Subcutaneous adipose tissue (tissue), 4 donors: ENCODE results near the gene PPP1R1B. TPM values are rescaled to one million over a fixed set of nuclear protein-coding genes. Genes with fewer than 3 reads are reported as not detected.

Source experiments
- total RNA-seq, 4 donors: library from RNA; depleted of rRNA; stranded (reverse); fragments of >200 nt; gene quantifications; one replicate each; pipeline ENCODE4 v1.1.0, GENCODE V29; 2016
- TF ChIP-seq, protein P1 (sequence below): fragments of 450-650 bp; IDR thresholded peaks from one replicate; pipeline ENCODE4 v1.5.1; 2016; ENCODE audit warnings: low read depth, mild to moderate bottlenecking, control low read depth, antibody characterized with exemption, moderate library complexity

Gene PPP1R1B
- total RNA-seq, 4 donors from 2014 or later, result 16.3 to 100 (median 41.4) TPM

DNA sequence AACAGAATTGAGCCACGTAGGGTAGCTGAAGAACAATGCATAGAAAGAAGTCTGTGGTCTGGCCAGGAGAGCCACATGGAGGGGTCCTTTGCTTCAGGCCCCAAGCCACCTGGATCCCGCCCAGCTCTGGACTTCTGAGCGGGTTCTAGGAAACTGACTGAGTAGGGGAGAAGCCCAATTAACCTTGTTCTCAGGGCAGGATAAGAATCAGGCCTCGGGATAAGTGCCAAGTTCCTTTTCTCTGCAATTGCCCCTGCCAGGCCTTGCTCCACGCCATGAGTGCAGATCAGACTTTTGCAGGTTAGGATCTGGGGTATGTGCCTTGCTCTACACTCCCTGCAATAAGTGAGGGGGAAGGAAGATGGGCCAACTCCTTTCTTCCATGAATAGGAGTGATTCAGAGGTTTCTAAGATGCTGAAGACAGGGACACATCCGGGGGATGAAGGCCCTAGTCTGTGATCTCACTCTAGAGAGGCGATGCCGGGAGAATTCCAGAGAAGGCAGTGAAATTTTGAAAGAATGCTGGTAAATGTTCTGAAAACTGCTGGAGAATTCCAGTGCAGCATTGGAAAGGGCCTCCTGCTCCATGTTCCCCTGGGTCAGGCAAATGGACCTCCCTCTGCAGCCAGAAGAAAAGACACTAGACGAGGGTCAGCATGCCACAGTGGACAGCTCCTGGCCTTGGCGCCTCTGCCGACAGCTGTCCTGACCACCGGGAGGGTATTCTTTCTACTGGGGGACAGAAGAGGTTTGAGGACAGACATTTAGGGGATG is 24.8 kb upstream of the PPP1R1B start:
- TF ChIP-seq, protein P1, sequence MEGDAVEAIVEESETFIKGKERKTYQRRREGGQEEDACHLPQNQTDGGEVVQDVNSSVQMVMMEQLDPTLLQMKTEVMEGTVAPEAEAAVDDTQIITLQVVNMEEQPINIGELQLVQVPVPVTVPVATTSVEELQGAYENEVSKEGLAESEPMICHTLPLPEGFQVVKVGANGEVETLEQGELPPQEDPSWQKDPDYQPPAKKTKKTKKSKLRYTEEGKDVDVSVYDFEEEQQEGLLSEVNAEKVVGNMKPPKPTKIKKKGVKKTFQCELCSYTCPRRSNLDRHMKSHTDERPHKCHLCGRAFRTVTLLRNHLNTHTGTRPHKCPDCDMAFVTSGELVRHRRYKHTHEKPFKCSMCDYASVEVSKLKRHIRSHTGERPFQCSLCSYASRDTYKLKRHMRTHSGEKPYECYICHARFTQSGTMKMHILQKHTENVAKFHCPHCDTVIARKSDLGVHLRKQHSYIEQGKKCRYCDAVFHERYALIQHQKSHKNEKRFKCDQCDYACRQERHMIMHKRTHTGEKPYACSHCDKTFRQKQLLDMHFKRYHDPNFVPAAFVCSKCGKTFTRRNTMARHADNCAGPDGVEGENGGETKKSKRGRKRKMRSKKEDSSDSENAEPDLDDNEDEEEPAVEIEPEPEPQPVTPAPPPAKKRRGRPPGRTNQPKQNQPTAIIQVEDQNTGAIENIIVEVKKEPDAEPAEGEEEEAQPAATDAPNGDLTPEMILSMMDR, result no peak

DNA sequence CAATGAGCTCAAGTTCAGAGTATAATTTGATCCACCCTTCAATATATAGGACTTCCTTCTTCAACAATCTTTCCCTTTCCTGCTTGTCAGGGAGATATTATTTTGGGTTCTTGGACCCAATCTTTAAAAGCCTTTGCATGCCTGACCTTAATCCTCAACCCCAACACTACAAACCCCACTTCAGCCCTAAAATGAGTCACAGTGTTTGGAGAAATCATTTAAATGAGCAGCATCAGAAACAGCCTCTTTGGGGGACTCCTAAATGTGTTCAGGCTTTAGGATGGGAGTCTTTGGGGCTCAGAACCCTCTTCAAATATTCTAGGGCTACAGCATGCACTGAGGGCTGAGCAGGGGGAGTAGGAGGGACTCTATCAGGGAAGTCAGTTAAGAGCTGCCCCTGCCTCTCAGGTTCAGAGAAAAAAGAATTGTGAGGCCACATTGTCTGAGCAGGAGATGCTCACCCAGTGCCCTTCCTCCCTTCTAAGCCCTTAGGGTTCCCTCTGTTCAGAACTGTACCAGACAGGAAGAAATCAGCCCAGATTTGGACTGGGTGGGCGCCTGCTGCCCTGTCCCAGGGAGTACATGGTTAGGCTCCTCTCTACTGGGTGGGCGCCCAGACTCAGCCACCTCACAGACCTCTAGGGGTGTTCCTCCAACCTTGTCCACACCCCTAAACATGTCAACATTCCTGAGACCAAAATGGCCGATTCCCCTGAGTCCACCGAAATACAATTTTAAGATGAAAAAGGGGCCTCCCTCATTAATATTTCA is 24.0 kb upstream of the PPP1R1B start:
- TF ChIP-seq, protein P1, result no peak

DNA sequence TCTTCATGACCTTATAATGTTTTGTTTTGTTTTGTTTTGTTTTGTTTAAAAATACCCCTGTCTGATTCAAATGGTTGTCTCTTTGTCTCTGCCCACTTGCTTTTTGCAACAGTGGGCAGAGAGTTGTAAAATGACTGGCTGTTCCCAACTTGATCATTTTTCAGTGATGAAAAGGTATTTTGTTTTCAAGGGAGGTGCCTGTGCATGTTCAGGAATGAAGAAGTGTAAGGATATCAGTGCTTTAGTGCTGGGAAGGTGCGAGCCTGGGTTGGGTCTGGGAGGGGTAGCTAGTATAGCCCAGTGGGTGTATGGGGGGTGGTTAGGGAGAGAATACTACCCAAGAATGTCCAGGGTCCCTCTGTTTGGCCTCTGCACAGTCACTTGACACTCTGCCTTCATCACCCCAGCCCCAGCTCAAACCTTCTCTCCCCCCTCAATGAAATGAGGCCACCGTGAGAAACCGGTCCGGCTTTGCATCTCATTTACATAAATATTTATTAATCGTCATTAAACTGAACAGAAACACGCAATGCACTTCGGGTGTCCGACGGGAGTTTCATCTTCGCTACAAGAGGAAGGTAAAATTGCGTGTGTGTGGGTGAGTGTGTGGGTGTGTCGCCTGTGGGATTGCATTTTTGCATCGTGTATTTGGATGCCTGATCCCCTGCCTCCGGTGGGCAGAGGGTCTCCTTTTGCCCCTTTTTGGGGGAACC is 23.3 kb upstream of the PPP1R1B start:
- TF ChIP-seq, protein P1, result no peak

DNA sequence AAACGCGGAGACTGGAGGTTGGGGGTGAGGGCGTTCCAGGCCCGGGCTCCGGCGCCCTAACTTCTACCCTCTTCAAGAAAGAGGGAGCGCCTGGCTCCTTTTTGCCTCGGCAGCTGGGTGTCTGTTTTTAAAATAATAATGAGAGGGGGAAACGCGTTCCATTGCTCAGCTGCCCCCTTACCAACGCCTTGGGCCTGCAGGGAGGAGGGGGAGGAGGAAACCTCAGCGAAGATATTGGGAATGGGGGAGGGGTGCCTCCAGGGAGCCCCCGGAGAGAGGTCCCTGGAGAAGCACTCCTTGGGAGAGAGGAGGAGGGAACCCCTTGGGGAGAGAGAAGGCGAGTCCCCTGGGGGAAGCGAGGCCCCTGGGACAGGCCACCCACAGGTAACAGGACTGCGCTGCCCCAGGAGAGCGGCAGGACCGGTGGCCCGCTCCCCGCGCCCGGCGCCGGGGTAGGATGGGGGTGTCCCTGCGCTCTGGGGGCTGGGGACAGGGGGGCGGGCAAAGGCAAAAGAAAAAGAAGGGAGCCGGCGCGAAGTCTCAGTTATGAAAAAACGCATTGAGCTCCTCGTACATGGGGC is 21.8 kb upstream of the PPP1R1B start:
- TF ChIP-seq, protein P1, result no peak

DNA sequence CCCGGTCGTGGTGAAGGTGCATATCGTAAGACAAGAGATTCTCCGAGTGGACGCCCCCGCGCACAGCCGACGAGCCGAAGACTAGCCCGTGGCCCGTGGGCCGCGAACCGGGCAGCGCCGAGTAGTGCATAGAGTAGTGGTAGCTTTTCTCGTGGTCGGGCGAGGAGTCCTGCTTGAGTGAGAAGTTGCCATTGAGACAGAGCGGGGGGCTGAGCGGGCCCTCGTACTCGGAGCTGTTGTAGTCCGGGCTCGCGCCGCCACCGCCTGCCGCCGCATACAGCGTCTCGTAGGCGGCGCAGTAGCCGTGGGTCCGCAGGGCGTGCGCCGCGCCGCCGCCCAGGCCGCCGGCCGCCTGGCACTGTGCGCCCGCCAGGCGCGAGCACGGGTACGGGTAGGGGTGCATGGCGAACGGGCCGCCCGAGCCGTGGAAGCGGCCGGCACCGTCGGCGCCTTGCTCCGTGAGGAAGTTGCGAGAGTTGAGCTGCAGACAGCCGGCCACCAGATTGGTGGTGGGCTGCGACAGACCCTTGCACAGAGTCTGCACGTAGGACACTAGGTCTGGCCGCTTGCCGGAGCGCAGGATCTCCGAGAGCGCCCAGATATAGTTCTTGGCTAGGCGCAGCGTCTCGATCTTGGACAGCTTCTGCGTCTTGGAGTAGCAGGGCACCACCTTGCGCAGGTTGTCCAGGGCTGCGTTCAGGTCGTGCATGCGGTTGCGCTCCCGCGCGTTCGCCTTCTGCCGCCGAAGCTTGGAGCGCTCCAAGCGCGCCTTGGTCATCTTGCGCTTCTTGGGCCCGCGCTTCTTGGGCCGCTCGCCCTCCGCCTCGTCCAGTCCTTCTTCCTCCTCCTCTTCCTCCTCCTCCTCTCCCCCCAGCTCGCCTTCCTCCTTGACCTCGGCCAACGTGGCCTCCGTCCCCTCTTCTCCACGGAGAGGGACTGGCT is 21.0 kb upstream of the PPP1R1B start:
- TF ChIP-seq, protein P1, result no peak

DNA sequence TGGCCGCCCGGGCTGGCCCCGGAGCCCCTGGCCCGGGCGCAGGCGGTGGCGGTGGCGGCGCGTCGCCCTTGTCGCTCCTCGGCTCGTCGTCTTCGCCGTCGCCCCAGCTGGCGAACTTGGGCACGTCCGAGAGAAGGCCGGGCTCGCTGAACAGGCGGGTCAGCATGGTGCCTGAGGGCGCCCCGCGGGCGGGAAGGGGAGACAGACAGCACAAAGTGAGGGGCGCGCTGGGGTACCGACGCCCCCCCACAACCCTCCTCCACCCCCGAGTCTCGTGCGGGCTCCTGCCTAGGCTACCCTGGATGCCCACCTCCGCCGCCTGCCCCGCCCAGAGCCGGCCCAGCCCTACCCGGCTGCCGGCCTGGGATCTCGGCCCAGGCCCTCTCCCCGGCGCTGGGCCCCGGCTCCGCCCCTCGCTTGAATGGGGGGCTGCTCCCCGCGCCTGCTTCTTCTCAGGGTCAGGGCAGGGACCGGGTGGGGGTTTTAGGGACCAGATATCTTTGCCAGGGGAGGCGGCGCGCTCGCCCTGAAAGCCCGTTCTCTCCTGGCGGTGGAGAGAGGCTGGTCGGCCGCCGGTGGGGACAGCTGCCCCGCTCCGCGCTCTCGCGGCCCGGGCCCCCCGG is 20.2 kb upstream of the PPP1R1B start:
- TF ChIP-seq, protein P1, result no peak
